Measurements from ENCODE around the gene APBA2.
"Not testable (repeated sequence)": the region's sequence is repeated elsewhere in the genome, so short reads cannot be mapped to it uniquely, and the experiment has no call there.

The APBA2 gene

GRCh38 chr15:29016518-29016917 lies 130.7 kb downstream of the APBA2 start:
- no peak for DNase-seq

DNA sequence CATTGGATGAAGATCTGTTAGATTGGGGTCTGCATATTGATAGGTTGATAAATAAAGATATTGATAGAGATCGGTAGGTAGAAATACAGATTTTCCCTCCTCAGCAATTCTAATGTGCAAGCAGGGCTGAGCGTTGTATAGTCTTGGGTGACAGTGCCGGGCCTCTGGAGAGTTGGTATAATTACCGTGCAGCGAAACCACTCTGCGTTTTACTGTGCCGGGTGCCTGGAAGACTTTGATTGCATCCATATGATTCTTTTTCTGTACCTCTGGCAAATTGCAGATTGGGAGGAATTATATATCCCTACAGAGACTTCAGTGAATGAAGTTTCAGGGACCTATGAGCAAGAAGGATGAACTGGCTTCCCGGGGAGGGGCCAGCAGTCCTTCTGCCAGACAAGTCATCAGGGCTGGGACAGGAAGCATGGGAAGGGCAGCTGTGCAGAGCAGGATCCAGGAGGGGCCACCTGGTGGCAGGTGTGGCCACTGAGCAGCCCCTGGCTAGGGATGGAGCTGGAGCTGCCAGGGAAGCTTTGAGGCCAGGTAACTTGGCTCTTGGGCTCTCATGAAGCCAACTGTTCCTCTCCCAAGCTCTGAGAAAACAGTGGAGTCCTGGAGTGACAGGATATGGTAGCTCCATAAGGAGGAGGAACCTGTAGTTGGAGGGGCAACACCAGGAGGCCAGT lies 132.5 kb downstream of the APBA2 start:
- DNase-seq = no peak

GRCh38 chr15:29018995-29019976 lies 133.5 kb downstream of the APBA2 start:
- no peak for DNase-seq

DNA sequence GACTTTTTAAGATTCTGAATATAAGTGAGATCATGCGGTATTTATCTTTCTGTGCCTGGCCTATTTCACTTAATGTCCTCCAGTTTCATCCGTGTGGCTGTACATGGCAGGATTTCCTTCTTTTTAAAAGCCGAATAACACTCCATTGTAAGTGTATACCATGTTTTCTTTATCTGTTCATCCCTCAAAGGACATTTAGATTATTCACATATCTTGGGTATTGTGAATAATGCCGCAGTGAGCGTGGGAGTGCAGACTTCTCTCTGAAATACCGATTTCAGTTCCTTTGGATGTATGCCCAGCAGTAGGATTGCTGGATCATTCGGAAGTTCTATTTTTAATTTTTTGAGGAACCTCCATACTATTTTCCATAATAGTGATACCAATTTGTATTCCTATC lies 136.1 kb downstream of the APBA2 start:
- no peak for DNase-seq

DNA sequence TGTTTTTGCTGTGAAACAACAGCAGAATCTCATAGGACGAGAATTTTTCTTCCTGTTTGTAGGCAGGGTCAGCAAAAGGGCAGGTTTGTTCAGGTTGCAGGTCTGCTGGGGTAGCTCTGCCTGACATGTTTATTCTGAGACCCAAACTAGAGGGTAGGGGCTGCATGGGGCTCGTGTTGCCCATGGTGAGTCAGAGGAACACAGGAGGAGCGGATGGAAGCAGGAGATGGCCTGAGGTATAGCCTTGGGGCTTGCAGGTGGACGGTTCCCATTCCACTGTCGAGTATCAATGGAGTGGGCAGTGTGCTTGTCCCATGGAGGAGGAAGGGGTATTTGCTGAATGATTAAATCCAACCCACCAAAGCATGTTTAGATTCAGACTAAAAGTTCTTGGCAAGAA lies 138.9 kb downstream of the APBA2 start:
- DNase-seq = no peak

DNA sequence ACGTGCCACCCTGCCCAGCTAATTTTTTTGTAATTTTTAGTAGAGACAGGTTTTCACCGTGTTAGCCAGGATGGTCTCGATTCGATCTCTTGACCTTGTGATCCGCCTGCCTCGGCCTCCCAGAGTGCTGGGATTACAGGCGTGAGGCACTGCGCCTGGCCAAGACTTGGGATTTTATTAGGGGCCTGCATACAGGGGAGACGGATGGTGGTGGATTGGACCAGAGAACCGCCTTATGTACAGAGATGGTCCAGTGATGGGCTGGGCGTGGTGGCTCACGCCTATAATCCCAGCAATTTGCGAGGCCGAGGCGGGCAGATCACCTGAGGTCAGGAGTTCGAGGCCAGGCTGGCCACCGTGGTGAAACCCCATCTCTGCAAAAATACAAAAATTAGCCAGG lies 139.6 kb downstream of the APBA2 start:
- not testable (repeated sequence) for DNase-seq

GRCh38 chr15:29028158-29028557 lies 142.4 kb downstream of the APBA2 start:
- DNase-seq = not testable (repeated sequence)

DNA sequence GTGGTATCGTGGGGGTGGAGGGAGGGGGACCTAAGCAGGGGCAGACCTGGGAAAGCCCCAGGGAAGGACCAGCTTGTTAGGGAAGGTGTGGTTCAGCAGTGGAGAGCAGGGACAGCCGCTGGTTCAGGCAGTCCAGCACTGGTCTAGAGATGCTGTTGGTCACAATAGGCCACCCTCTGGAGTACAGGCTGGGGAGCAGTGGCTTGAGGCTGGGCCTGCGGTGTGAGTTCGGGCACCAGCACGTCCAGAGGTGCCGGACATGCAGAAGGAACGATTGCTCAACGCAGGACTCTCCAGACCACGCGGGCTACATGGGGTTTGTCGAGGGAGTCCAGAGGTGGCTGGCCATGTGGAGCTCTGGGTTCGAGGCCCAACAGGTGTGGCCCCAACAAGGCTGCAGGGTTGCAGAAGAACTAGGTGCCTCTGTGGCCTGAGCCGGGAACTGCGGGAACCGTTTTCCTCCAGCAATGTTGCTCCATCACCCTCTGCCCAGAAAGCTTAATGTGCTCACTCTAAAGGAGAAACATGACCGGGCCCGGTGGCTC lies 143.9 kb downstream of the APBA2 start:
- no peak for DNase-seq

DNA sequence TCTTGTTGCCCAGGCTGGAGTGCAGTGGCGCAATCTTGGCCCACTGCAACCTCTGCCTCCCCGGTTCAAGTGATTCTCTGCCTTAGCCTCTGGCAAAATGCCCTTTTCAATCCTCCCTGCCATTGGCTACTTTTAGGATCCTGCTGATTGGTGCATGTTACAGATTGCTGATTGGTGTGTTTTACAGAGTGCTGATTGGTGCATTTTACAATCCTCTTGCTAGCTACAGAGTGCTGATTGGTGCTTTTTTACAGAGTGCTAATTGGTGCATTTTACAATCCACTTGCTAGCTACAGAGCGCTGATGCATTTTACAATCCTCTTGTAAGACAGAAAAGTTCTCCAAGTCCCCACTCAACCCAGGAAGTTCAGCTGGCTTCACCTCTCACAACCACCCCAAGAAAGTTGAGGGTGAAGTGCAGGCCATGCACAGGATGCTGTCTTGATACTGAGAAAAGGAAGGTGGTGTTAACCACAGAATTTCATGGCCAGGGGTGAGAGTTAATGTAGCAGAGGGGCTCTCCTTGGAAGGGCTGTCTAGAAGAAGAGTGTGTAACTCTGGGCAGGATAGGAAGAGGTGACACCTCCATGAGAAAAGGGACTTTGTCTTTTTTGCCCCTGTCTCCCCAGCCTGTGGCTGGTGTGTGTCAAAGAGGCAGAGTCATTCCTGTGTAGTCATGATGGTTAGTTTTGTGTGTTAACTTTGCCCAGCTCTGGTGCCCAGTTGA lies 145.9 kb downstream of the APBA2 start:
- no peak for DNase-seq

DNA sequence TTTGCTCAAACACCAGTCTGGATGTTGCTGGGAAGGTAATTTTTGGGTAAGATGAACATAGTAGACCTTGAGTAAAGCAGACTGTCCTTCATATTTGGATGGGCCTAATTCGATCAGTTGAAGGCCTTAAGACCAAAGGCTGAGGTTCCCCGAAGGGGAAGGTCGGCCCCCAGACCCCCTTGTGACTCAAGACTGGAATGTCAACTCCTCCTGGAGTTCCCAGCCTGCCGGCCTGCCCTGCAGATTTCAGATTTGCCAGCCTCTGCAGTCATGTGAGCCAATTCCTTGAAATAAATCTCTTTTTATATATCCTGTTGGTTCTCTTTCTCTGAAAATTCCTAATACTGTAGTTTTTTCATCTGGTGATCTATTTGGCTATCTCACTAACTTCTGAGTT lies 146.5 kb downstream of the APBA2 start:
- DNase-seq = no peak

DNA sequence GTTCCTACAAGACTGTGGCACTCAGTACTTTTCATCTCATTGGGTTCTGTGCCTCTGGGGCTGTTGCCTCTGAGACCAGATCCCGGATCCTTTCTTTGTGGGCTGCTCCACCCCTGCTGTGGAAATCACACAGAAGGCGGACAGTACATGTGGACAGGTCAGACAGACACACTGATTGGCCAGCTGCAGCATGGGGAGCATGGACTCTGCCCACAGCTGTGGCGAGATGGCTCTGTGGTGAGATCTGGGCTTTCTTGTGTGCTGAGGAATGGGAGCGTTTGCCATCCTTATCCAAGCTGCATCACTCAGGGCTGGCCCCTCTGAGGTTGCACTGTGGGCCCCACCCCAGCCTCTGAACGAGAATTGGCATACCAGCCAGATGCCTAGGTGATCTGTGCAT lies 147.0 kb downstream of the APBA2 start:
- no peak for DNase-seq

DNA sequence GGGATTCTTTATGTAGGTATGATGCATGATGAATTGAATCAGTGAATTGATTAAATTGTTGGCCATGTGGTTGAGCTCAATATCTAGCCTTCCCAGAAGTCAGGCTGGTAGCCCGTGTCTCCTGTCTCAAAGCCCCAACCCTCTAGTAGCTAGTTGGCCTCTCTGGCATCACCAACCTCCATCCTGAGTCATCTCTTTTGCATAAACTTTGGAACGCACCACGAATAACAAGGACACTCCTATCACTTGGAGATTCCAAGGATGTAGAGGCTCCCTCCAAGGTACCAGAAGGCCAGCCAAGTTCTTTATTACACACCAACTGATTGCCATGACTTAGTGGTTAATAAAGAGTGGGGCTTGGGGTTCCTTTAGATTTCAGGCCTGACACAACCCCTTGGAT lies 148.4 kb downstream of the APBA2 start:
- DNase-seq = no peak

DNA sequence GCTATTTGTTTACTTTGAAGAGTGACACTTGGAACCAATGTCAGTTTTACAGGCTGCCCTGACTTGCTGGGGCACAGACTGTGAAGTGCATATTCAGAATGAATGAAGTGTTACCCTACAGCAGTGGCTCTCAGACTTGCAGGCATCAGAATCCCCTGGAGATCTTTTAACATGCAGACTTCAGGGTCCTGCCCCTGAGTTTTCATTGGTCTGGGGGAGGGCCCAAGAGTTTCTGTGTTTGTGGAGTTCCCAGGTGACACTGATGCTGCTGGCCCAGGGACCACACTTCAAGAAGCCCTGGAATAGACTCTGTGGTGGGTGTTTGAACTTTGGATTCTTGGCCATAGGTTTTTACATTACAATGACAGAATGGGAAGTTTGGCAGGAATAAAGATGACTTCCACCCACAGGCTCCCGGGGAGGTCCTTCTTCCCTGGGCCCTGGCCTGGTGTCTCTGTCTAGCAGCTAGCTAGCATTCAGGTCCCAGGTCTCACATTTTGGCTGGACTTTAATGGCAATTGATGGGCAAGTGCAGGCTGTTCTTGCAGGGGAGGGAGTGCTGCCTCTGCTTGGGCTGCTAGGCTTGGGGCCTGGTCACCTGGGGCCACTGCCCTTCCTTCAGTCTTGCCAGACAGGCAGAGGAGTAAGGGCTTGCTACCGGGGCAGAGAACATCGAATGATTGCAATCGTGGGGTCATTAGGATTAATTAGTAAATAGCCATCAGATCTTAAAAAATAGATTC lies 149.0 kb downstream of the APBA2 start:
- no peak for DNase-seq

- peak in 1 of 2 experiments; percentile 36 for DNase-seq
These were observed 149.8 kb downstream of the APBA2 start for GRCh38 chr15:29035336-29036285.

DNA sequence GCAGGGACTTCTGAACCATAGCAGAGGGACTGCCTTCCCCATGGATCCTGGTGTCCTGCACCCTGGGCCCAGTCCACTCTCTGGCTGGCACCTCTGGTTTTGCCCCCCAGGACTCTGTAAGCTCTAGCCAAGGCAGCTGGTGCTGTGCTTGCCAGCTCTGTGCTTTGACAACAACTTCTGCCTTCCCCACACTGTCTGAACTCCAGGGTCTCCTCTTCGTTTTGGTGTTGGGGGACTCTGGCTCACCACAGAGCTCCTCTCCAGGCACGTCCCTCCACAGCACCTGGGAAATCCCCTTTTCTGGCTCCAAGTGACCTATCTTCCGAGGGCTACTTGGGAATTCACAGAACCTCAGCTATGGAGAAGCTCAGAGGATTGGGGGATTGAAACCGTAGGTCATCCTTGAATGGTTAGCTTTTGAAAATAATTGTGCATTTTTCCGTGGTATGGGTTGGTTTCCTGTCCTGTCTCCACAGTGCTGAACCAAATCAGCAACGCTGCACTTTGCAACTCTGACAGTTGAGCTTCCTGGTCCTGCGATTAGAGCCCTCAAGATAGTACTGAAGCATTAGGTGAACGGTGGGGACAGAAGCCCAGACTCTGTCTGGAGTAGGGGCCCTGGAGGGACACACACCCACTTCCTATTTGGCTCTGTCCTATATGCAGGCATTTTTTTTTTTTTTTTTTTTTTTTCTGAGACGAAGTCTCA lies 152.4 kb downstream of the APBA2 start:
- DNase-seq = no peak

DNA sequence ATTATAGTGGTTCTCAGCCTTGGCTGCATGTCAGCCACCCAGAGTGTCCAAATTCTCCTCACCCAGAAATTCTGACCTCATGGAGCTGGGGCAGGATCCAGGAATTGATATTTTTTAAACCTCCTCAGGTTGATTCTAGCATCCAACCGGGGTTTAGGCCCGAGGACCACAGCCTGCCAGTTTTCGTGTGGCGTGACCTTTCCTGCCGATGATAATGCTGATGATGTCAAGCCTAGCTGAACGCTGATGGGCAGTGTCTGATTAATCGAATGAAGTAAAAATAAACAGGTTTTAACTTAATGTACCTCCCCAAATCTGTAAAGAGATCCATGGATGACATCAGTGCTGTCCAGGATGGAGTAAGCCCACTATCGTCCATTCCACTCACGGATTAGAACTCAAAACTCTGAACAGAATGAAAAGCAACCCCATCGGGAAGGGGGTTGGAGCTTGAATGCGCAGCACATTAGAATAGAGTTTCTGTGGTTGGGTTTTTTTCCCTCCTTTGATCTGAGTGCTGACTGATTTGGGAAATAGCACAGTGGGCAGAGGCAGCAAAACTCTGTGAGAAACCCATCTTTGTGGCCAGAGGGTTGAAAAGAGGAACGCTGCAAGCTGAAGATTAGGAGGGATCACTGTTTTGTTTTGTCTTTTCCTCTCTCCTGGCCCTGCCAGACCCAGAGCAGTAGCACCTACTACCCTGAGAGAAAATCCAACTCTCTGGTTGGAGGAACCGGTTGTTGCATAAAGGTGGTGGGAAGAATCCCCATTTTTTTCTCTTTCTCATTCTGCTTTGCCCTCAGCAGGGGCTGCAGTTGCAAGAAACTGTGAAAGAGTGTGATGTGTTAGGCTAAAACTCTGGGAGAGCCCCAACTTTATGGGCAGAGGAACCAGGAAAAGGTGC lies 153.9 kb downstream of the APBA2 start:
- no peak for DNase-seq

- DNase-seq = peak in 1 of 2 experiments; percentile 12
These were observed 154.6 kb downstream of the APBA2 start for GRCh38 chr15:29040370-29040751.

DNA sequence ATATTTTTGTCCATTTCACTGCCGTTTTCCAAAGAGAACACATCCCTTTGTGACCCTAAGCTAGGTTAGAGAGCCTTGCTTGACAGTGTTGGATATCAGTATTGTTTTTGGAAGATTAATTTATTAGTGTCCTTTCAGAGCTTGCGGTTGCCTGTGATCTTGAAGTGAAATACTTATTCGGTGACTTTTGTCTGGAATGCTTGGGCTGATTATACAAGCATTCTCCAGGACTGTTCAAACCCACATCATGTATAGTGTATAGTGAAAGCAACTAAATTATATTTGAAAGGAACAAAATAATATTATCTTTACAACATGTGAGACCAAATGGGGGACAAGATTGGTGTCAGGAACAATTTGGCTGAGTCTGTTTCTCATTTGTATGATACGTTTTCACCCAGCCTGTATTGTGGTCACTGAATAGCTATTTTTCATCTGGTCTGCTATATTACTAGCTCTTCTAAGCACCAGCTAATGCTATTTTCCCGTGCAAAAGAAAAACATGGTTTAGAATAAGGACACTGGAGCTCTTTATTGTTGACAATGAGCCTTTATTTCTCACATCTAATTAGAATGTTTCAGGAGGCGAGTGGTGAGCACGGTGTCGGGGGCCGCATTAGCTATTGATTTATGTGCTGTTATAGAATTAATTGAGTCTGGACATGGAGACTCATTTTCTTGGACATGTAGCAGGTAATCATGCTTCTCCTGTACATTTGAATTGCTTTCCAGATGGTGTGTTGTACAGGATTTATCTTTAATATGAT lies 158.1 kb downstream of the APBA2 start:
- DNase-seq = no peak

GRCh38 chr15:29044503-29044901 lies 158.7 kb downstream of the APBA2 start:
- no peak for DNase-seq

Data from cerebellar nuclear complex (tissue), 1 donor.